NCI-H2081 (cell line): ENCODE data around the gene ZNF136.

Source experiments
- DNase-seq, 2 experiments: peaks; one replicate each; lab custom pipeline; 2025; lab: John Stamatoyannopoulos, UW

The ZNF136 gene

DNA sequence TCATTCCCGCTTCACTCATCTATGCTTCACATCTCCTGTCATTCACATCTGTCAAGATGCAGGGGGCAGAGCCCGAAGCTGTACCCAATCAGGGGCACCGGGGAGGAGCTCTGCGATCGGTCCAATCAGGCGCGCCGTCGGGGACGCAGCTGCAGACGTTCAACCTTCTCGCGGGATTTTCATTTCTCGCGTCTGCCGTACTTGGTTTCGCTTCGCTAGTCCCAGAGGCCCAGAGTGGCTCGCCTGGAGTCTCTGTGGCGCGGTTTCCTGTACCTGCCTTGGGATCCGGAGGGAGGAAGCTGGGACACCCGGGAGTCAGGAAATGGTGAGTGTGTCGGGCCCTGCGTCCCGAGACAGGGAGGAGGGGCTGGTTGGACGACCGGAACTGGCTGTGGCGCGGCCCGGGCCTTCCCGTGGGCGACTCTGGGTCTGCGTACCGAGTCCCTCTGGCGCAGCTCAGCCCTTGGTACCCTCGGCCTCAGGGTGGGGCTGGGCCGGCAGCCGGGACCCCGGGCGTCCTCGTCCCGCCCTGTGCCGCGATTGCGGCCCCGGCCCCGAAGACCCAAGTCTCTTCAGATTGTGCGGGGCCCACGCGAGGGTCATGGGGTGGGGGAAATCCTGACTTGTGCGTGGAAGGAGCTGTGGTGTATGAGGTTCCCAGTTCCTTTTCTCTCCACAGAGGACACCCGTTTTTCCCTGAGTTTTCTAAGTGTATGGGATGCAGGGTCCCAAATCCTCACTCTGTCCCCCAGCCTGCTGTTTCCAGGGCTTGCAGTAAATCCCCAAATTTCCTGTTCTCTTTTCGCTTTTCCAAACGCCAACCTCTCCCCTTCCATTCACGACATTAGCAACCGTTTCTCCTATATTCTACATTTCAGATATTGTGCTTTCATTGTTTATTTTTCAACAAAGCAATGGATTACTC, at the start of gene ZNF136:
Gene ZNF136 (plus strand): TSS at position 215 of the 925 bp plus-strand sequence. CDS start 108 bp downstream, at position 323.
- peak; percentile 93 to 98 for DNase-seq

- no peak for DNase-seq
These were observed 49.8 kb upstream of the ZNF136 start for GRCh38 chr19:12113121-12113520.

- DNase-seq = no peak
These were observed 45.5 kb upstream of the ZNF136 start for GRCh38 chr19:12117201-12117970.

DNA sequence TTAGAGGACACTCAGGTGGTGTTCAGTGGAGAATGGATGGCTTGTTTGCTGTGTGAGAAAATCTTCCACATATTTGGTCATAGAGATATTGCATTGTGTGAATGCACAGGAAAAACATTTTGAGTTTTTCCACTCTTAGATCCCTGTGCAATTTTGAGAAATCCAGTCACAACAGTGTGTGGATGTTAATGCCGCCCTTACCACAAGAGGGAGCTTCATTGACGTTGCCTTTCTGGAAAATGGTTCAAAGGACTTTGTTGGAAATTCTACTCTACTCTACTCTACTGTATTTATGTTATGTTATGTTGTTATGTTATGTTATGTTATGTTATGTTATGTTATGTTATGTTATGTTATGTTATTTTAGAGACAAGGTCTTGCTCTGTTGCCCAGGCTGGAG, 36.2 kb upstream of the ZNF136 start:
- no peak for DNase-seq

DNA sequence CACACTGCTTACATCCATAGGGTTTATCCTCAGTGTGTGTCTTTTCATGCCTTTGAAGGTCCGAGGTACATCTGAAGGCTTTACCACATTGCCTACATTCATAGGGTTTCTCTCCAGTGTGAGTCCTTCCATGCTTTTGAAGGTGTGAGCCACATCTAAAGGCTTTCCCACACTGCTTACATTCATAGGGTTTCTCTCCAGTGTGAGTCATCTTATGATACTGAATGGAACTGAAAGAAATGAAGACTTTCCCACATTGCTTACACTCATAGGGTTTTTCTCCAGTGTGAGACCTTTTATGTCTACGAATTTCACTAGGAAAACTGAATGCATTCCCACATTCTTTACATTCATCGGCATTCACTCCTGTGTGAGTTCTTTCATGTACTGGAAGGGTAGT, 29.8 kb upstream of the ZNF136 start:
- DNase-seq = no peak

DNA sequence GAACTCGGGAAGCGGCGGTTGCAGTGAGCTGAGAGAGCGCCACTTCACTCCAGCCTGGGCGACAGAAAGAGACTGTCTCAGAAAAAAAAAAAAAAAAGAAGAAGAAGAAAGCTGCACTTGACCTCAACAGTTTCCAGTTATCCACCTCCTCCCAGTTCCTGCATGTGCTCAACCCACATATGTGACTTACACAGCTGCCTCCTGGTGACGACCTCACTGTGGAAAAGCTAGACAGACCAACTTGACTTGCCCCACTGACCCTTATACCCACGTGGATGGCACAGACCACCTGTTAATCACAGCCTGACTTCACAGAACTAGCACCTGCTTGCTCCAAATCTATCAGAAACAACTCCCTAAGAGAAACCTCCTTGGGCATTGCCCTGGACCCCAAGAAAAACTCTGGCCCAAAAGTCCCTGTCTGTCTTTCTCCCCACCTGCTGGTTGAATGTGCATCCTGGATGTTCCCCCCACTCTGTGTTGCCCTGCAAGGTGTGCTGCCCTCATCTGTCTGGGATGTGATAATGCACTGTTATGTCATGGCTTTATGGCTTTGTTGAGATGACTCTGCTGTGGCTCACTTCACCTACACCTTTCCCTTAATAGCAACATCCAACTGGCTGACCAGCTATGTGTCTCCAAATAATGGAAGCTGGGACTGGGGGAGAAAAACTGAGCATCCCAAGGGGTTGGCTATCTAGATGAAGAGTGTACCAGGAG, 25.5 kb upstream of the ZNF136 start:
- peak in 1 of 2 experiments; percentile 11 for DNase-seq

DNA sequence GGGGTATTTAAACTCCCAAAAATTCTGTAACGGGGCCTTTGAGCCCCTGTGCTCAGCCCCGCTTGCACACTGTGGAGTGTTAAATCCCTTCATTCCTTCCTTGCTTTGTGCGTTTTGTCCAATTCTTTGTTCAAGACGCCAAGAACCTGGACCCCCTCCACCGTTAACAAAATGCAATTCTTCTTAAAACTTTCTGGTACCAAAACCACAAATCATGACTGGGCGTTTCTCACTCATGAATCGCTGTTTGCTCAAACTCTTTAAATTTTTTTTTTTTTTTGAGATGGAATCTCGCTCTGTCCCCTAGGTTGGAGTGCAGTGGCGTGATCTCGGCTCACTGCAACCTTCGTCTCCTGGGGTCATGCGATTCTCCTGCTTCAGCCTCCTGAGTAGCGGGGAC, 23.6 kb upstream of the ZNF136 start:
- no peak for DNase-seq

DNA sequence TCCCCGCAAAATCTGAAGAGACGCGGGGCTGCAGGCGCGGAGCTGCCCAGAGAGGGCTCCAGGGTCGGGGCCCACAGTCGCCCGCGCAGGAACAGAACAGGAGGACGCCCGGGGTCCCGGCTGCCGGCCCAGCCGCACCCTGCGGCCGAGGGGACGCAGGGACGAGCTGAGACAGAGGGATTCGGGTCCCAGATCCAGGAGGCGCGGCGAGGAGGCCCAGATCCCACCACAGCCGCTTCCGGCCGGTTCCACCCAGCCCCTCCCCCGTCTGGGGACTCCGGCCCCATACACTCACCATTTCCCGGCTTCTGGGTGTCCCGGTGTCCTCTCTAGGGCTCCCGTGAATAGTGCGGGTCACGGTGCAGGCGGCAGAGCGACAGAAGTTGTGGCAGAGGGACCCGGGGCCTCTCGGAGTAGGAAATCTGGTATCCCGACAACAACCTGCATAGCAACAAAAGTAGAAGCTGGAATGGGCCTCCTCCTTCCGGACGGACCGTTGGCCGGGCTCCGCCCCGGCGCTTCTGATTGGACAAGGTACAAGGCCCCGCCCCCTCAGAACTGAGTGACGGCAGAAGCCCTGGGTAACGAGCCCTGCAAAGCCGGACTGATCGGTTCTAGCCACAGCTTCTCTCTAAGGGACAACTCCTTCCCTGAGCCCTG, 22.9 kb upstream of the ZNF136 start, which contains the start of gene ZNF20:
Gene ZNF20 (minus strand): TSS at position 466 of the 660 bp plus-strand sequence. CDS start 168 bp downstream, at position 298.
- peak; percentile 94 for DNase-seq

DNA sequence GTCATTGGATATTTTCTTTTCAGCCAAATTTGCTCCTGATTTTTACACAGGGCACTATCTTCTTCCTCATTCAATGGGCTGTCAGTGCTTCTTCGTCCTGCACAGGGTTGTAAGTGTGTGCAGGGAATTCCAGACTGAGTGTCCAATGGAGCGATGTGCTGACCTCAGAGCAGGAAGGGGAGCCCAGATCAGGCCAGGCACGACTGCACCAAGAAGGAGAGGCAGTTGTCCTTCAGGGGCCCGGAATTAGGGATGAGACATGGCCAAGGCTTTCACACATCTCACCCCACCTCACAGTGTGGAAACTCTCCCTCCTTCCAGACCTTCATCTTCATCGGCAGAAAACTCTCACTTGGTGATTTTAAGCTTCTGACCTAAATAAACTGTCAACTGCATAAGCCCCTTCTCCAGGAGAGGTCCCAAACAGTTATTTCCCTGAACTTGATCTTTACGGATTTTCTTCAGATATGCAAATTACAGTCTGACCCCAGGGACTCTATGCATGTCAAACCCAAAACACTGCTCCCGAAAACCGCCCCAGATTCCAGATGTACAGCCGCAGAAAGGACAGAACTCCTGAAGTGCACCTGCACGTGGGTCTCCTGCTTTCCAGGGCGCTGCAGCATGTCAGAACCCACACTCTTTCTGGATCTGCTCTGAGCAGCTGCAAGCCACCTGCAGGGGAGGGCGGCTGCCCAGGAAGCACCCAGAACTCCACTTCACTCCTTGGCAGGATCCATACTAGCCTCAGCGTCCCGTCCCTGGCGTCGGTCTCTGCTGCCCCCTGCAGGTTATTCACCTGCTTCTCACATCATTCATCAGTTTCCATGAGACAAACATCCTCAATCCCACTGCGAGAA, 22.1 kb upstream of the ZNF136 start:
- peak; percentile 86 to 88 for DNase-seq

- DNase-seq = no peak
These were observed 21.5 kb upstream of the ZNF136 start for GRCh38 chr19:12141405-12141736.

- DNase-seq = no peak
These were observed 17.5 kb upstream of the ZNF136 start for GRCh38 chr19:12145348-12145747.

DNA sequence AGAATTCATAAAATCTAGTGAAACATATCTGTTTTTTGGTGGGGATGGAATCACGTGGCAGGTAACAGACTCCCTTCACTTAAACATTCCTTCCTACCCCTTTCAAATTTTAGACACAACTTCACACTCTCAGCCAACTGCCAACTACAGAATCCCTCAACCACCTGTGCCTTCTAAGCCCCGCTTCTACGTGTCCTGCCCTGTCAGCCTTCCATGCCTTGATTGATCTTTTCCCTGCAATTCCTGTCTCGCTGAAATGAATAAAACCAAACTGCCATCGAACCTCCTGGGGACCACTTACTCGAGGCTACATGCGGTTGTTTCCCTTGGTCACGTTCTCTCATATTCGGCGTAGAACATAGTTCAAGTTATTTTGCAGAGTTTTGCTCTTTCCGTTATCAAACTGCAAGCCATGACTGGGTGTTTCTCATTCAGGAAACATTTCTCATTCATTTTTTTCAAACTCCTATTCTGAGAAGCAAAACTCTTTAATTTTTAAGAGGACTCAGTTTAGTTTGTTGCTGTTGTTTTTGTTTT, 7.5 kb upstream of the ZNF136 start:
- no peak for DNase-seq

GRCh38 chr19:12156223-12157058, 6.5 kb upstream of the ZNF136 start, which contains the start of gene ZNF625:
Gene ZNF625, minus strand, starts transcription at chr19:12156734. Its CDS starts 176 bp downstream, at chr19:12156558.
- peak; percentile 92 to 94 for DNase-seq

GRCh38 chr19:12159773-12160414, 3.0 kb upstream of the ZNF136 start:
- no peak for DNase-seq

- DNase-seq = no peak
These were observed 399 bp upstream of the ZNF136 start for GRCh38 chr19:12162513-12162881.

- no peak for DNase-seq
These were observed 930 bp downstream of the ZNF136 start for GRCh38 chr19:12163826-12164225.

GRCh38 chr19:12166626-12167025, 3.7 kb downstream of the ZNF136 start:
- DNase-seq = no peak

DNA sequence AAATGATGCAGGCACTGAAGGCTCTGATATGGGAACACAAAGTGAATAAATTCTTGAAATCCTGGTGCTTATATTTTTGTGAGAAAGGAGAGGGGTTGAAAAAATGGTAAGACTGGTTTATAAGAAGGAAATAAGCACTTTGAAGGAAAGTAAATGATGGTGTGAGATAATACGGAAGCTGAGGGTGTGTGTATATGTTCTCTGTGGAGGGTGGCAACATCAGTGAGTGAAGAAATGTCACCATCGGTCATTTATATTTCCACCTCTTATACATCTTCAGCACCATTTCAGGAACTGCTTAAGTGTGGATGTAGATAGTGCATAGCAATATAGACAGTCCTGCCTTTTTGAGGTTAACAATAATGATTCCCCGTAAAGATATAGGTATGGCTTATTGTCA, 17.5 kb downstream of the ZNF136 start:
- no peak for DNase-seq

GRCh38 chr19:12187625-12188024, 24.7 kb downstream of the ZNF136 start:
- no peak for DNase-seq
